Esophagus squamous epithelium (tissue), 5 donors: ENCODE measurements around the gene SGMS1. TPM values are rescaled to one million over a fixed set of nuclear protein-coding genes. Genes with fewer than 3 reads are reported as not detected.
A peak's percentile ranks its signal among the peaks of the same experiment; 100 is the strongest.

Experiments used
- DNase-seq: peaks from one replicate; lab custom pipeline; 2025; lab: John Stamatoyannopoulos, UW
- H3K27ac ChIP-seq, 4 donors: fragments of 200-600 bp; sonication (generic); one replicate each; pipeline ENCODE4 v1.5.1; 2016 to 2019; ENCODE audit warnings: mild to moderate bottlenecking in 1 of 4
- H3K27me3 ChIP-seq, 4 donors: fragments of 200-600 bp; sonication (generic); 1 replicate in 3 of 4; 2 replicates in 1 of 4; pipeline versions ENCODE4 v1.5.1 to v1.6.0; 2017 to 2021; ENCODE audit warnings: antibody characterized with exemption in 1 of 4
- H3K36me3 ChIP-seq, 3 donors: fragments of 200-600 bp; sonication (generic); one replicate each; pipeline ENCODE4 v1.5.1; 2016 to 2019
- H3K4me1 ChIP-seq, 3 donors: fragments of 200-600 bp; sonication (generic); one replicate each; pipeline ENCODE4 v1.5.1; 2017 to 2019
- H3K4me3 ChIP-seq, 4 donors: fragments of 200-600 bp; sonication (generic); 1 replicate in 3 of 4; 2 replicates in 1 of 4; pipeline ENCODE4 v1.5.1; 2016 to 2019; ENCODE audit warnings: mild to moderate bottlenecking in 2 of 4, moderate library complexity in 1 of 4
- H3K9me3 ChIP-seq, 3 donors: fragments of 200-600 bp; sonication (generic); one replicate each; pipeline ENCODE4 v1.5.1; 2016 to 2019
- CTCF ChIP-seq, 6 experiments: fragments of 450-650 bp in 4 of 6; fragments of 200-600 bp in 2 of 6; sonication (generic) in 2 of 6; IDR thresholded peaks; one replicate each; pipeline ENCODE4 v1.5.1; 2016 to 2019; ENCODE audit warnings: antibody characterized with exemption in 6 of 6, mild to moderate bottlenecking in 4 of 6, moderate library complexity in 4 of 6
- POLR2A ChIP-seq, 4 donors: fragments of 450-650 bp; IDR thresholded peaks; one replicate each; pipeline ENCODE4 v1.6.1; 2017; ENCODE audit warnings: antibody characterized with exemption in 4 of 4, mild to moderate bottlenecking in 4 of 4, moderate library complexity in 3 of 4
- WGBS, 2 donors: methylation state at CpG; one replicate each; pipeline ENCODE4 v1.1.5; 2018; 5-methylcytosine and 5-hydroxymethylcytosine counted together
- intact Hi-C: fragments of 100-400 bp; cut with DNase I; formaldehyde crosslinking; loops from one replicate; pipeline ENCODE4 v1.15.0; 2022
- total RNA-seq, 4 donors: library from RNA; depleted of rRNA; stranded (reverse); fragments of >200 nt; gene quantifications; one replicate each; pipeline ENCODE4 v1.1.0, GENCODE V29; 2016
- donor health status: DM: yes; HTN: yes; CAD: no.

The SGMS1 gene
- total RNA-seq, 4 donors from 2014 or later: 39.4 to 64.1 (median 54.9) TPM

GRCh38 chr10:50331486-50331885 is 292.3 kb downstream of the SGMS1 start:
- Histone ChIP-seq H3K9me3 (no peaks in the 10 kb centered on the region), H3K27me3 (no peaks in the 10 kb centered on the region), H3K27ac (no peak overlapping the region), H3K4me1 (peaks cover 2 to 29% (median 11%) of the 10 kb centered on the region in 3 donors), H3K4me3 (no peak overlapping the region), H3K36me3 (peaks cover 0 to 10% (median 0%) of the 10 kb centered on the region in 3 donors)
- no peak for DNase-seq
- WGBS, 2 donors: 88 to 98% methylated on average over 2 of the region's 2 CpGs
- no peak for TF ChIP-seq CTCF (IDR thresholded peaks at IDR 0.05)
- TF ChIP-seq POLR2A (IDR thresholded peaks at IDR 0.05): no peak
- intact Hi-C loops: no loop called here

- Histone ChIP-seq H3K4me3 (peak overlapping the region in 3 of 4 donors; percentile 22 to 39 (median 25)), H3K4me1 (peaks cover 20 to 72% (median 35%) of the 10 kb centered on the region in 3 donors), H3K36me3 (no peaks in the 10 kb centered on the region), H3K9me3 (no peaks in the 10 kb centered on the region), H3K27ac (peak overlapping the region; percentile 70 to 80 (median 72)), H3K27me3 (no peaks in the 10 kb centered on the region)
- no peak for TF ChIP-seq POLR2A (IDR thresholded peaks at IDR 0.05)
- no peak for TF ChIP-seq CTCF (IDR thresholded peaks at IDR 0.05)
- intact Hi-C loops: no loop called here
- no peak for DNase-seq
- WGBS, 2 donors: 22 to 32% methylated on average over 12 to 13 of the region's 13 CpGs
These were observed 296.7 kb downstream of the SGMS1 start for GRCh38 chr10:50326757-50327701.

- H3K9me3 ChIP-seq: no peaks in the 10 kb centered on the region
- DNase-seq: no peak
- H3K27me3 ChIP-seq: no peaks in the 10 kb centered on the region
- peak overlapping the region in 3 of 4 donors; percentile 70 to 80 (median 73) for H3K27ac ChIP-seq
- no peak overlapping the region for H3K4me3 ChIP-seq
- no peak for TF ChIP-seq POLR2A (IDR thresholded peaks at IDR 0.05)
- TF ChIP-seq CTCF (IDR thresholded peaks at IDR 0.05): no peak
- intact Hi-C loops: no loop called here
- H3K4me1 ChIP-seq: peaks cover 20 to 80% (median 42%) of the 10 kb centered on the region in 3 donors
- H3K36me3 ChIP-seq: no peaks in the 10 kb centered on the region
These were observed 297.6 kb downstream of the SGMS1 start for GRCh38 chr10:50326172-50326555.

GRCh38 chr10:50325449-50326171 is 298.1 kb downstream of the SGMS1 start:
- peak overlapping the region in 1 of 4 donors; percentile 15 for H3K4me3 ChIP-seq
- TF ChIP-seq POLR2A (IDR thresholded peaks at IDR 0.05): no peak
- no peak for TF ChIP-seq CTCF (IDR thresholded peaks at IDR 0.05)
- no peaks in the 10 kb centered on the region for H3K9me3 ChIP-seq
- 21 to 26% methylated on average over 6 of the region's 6 CpGs for WGBS, 2 donors
- DNase-seq: no peak
- peaks cover 20 to 80% (median 42%) of the 10 kb centered on the region in 3 donors for H3K4me1 ChIP-seq
- H3K27me3 ChIP-seq: no peaks in the 10 kb centered on the region
- H3K27ac ChIP-seq: peak overlapping the region; percentile 70 to 80 (median 72)
- no peaks in the 10 kb centered on the region for H3K36me3 ChIP-seq
- intact Hi-C loops: no loop called here
